Mesothelial cell of epicardium (in vitro differentiated cells): ENCODE measurements around the gene C5orf63. TPM values are rescaled to one million over a fixed set of nuclear protein-coding genes. Genes with fewer than 3 reads are reported as not detected.
A peak's percentile ranks its signal among the peaks of the same experiment; 100 is the strongest.
"Not testable (repeated sequence)": the region's sequence is repeated elsewhere in the genome, so short reads cannot be mapped to it uniquely, and the experiment has no call there.

Experiments
- DNase-seq, 2 experiments: peaks; one replicate each; pipeline ENCODE4 v3.0.0; 2021; ENCODE audit warnings: low spot score in 2 of 2; ENCODE audit not compliant: unreplicated experiment in 2 of 2
- H3K27ac Mint-ChIP-seq: 2 replicates; pipeline ENCODE4 v1.8.0; 2021; ENCODE audit warnings: mixed read lengths
- H3K27me3 Mint-ChIP-seq: 2 replicates; pipeline ENCODE4 v1.8.0; 2021; ENCODE audit warnings: low read depth, mixed read lengths
- H3K36me3 Mint-ChIP-seq: 2 replicates; pipeline ENCODE4 v1.8.0; 2021; ENCODE audit warnings: mixed read lengths
- H3K4me1 Mint-ChIP-seq: 2 replicates; pipeline ENCODE4 v1.8.0; 2021; ENCODE audit warnings: mixed read lengths
- H3K4me3 Mint-ChIP-seq: 2 replicates; pipeline ENCODE4 v1.8.0; 2021; ENCODE audit warnings: mild to moderate bottlenecking, moderate library complexity, mixed read lengths
- H3K9me3 Mint-ChIP-seq: 2 replicates; pipeline ENCODE4 v1.8.0; 2021; ENCODE audit warnings: mixed read lengths
- CTCF ChIP-seq: fragments of 200-600 bp; sonication (generic); IDR thresholded peaks from one replicate; pipeline ENCODE4 v1.5.0; 2021; ENCODE audit warnings: antibody characterized with exemption; ENCODE audit not compliant: unreplicated experiment
- total RNA-seq: library from RNA; stranded (reverse); gene quantifications from 3 replicates; pipeline ENCODE4 v1.2.1, GENCODE V29; 2021

The C5orf63 gene
- total RNA-seq: 2.0 to 2.3 TPM (median 2.2 TPM) in 3 replicates

GRCh38 chr5:127072861-127073846, at the start of gene C5orf63:
Gene C5orf63, minus strand, starts transcription at chr5:127073502. Its CDS starts 14,507 bp downstream, at chr5:127058995.
- Mint-ChIP-seq H3K4me3 (peak within 1 kb of the TSS; percentile 66), H3K4me1 (peaks cover 6% of the 10 kb centered on the region), H3K27me3 (no peaks in the 10 kb centered on the region), H3K27ac (no peak within 1 kb of the TSS), H3K36me3 (no peaks in the 10 kb centered on the region), H3K9me3 (no peaks in the 10 kb centered on the region)
- no peak for TF ChIP-seq CTCF
- no peak for DNase-seq

- TF ChIP-seq CTCF: no peak
- no peak for DNase-seq
- peaks cover 39% of the 10 kb centered on the region for H3K9me3 Mint-ChIP-seq
- no peaks in the 10 kb centered on the region for H3K4me1 Mint-ChIP-seq
- H3K4me3 Mint-ChIP-seq: no peak overlapping the region
- peaks cover 14% of the 10 kb centered on the region for H3K27me3 Mint-ChIP-seq
- no peak overlapping the region for H3K27ac Mint-ChIP-seq
- peaks cover 3% of the 10 kb centered on the region for H3K36me3 Mint-ChIP-seq
Measured at GRCh38 chr5:127112347-127112864, 39.1 kb upstream of the C5orf63 start.

GRCh38 chr5:127111112-127111511, 37.8 kb upstream of the C5orf63 start:
- TF ChIP-seq CTCF: no peak
- Mint-ChIP-seq H3K4me3 (no peak overlapping the region), H3K4me1 (no peaks in the 10 kb centered on the region), H3K36me3 (peaks cover 3% of the 10 kb centered on the region), H3K27me3 (peaks cover 11% of the 10 kb centered on the region), H3K27ac (no peak overlapping the region), H3K9me3 (peaks cover 43% of the 10 kb centered on the region)
- DNase-seq: no peak

- not testable (repeated sequence) for H3K4me3 Mint-ChIP-seq, H3K36me3 Mint-ChIP-seq, H3K27ac Mint-ChIP-seq, DNase-seq, H3K27me3 Mint-ChIP-seq, H3K4me1 Mint-ChIP-seq
- H3K9me3 Mint-ChIP-seq: peaks cover 45% of the 10 kb centered on the region
Measured at GRCh38 chr5:127108624-127109260, 35.4 kb upstream of the C5orf63 start.

GRCh38 chr5:127101935-127102334, 28.6 kb upstream of the C5orf63 start:
- DNase-seq: no peak
- peaks cover 20% of the 10 kb centered on the region for H3K4me1 Mint-ChIP-seq
- peaks cover 3% of the 10 kb centered on the region for H3K27me3 Mint-ChIP-seq
- H3K27ac Mint-ChIP-seq: no peak overlapping the region
- peaks cover 5% of the 10 kb centered on the region for H3K9me3 Mint-ChIP-seq
- TF ChIP-seq CTCF: no peak
- no peak overlapping the region for H3K4me3 Mint-ChIP-seq
- no peaks in the 10 kb centered on the region for H3K36me3 Mint-ChIP-seq

GRCh38 chr5:127101533-127101932, 28.2 kb upstream of the C5orf63 start:
- peaks cover 4% of the 10 kb centered on the region for H3K27me3 Mint-ChIP-seq
- no peak overlapping the region for H3K27ac Mint-ChIP-seq
- no peak overlapping the region for H3K4me3 Mint-ChIP-seq
- TF ChIP-seq CTCF: no peak
- peaks cover 5% of the 10 kb centered on the region for H3K9me3 Mint-ChIP-seq
- no peaks in the 10 kb centered on the region for H3K36me3 Mint-ChIP-seq
- no peak for DNase-seq
- peaks cover 21% of the 10 kb centered on the region for H3K4me1 Mint-ChIP-seq
